Glomerular endothelial cell (primary cell): ENCODE data around the gene OCIAD1. TPM values are rescaled to one million over a fixed set of nuclear protein-coding genes. Genes with fewer than 3 reads are reported as not detected.
"Not testable (repeated sequence)": the region's sequence is repeated elsewhere in the genome, so short reads cannot be mapped to it uniquely, and the experiment has no call there.

ENCODE experiments used
- DNase-seq: peaks from one replicate; pipeline ENCODE4 v3.0.0-alpha.2; 2011; ENCODE audit warnings: low read depth, low spot score; ENCODE audit errors: extremely low read depth
- total RNA-seq: library from RNA; depleted of rRNA; stranded (reverse); fragments of >200 nt; gene quantifications from 2 replicates; pipeline ENCODE4 v1.2.3, GENCODE V29; 2015

The OCIAD1 gene
- 123 and 136 TPM in 2 replicates for total RNA-seq

DNA sequence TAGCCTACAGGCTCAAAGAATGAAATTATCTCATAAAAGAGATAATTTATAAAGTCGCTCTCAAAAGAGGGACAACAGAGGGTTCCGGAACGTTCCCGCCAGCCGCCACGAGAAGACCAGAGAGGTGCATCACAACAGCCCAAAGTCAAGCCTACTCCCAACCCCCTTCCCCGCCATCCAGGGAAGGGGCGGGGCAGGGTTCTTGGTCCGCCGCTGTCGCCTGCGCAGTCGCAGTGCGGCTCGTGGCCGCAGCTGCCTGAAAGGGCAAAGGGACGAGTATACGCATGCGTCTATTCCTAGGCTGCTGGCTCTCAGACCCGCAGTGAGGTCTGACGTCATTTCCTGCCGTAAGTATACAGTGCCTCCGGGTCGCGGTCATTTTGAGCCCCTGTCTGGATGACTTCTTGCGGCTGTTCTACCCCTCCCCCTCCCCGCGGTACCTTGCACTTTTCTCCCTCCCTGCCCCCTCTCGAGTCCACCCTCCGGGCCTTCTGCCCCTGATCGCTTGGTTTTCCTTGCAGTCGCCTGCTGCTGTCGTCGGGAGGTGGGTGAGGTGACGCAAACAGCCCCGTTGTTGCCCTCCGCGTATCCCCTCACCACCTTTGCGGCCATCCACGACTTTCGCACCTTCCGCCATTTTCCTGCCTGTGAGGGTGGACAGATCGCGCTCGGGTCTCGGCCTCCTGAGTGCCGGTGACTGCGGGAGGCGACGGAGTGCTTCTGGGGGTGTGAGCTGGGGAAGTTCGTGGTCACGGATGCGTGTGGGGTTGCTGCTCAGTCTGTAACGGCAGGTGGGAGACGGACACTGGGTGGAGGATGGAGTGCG, at the start of gene OCIAD1:
TSS of gene OCIAD1 (plus strand) at position 383 of the 826 bp plus-strand sequence. CDS start 1,537 bp downstream, outside the sequence.
- peak; percentile 93 for DNase-seq

DNA sequence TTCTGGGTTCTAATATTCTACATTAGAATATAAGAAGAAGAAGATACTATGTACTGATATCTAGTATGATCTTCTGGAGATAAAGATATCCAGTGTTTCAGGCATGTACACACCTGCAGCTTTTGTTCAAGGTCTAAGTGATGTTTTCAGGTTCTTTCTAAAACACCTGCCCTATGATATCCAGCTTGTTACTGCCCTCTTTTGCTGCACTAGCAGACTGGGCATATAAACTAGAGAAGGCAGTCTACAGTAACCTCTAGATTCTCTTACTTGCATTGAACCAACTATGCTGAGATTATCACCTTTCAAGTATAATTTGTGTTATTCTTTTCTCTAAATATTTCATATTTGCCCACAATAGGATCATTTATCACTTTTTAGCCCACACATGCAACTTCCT, 48.9 kb upstream of the OCIAD1 start:
- no peak for DNase-seq

GRCh38 chr4:48785302-48785701, 45.6 kb upstream of the OCIAD1 start:
- DNase-seq = no peak

- DNase-seq = no peak
Observed at GRCh38 chr4:48786549-48786948, 44.3 kb upstream of the OCIAD1 start.

- no peak for DNase-seq
Observed at GRCh38 chr4:48787056-48787455, 43.8 kb upstream of the OCIAD1 start.

DNA sequence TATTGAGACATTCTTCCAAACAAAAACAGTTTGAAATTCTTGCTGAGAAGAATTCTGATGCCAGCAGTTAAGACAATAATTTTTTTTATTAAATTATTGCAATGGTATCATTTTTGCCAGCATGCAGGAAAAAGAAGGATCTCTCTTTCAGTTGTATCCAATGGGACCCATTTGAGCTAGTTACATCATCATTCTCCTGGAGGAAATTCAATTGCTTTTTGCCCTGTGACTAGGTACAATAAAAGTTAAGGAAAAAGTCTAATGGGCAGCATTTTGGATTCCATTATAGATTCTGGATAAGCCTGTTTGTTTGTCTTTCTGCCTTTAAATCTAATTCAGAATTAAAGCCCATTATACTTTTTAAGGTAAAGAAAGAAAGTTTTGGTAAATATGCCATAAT, 40.3 kb upstream of the OCIAD1 start:
- DNase-seq = no peak

DNA sequence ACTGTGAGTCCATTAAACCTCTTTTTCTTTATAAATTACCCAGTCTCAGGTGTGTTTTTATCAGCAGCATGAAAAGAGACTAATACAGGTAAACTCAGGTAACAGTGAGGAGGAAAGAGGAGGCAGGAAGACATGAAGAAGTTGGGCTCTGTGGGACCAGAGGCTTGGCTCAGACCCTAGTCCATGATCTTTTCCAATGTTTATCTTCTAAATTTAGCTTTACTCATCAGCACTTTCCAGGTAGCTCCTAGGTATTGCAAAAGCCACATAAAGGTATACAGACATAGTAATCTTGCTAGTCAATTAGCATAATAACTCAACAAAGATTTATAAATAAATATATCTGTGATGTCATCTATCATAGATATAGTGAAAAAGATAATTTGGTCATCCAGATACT, 39.6 kb upstream of the OCIAD1 start:
- DNase-seq = no peak

- DNase-seq = no peak
Observed at GRCh38 chr4:48792348-48793006, 38.4 kb upstream of the OCIAD1 start.

DNA sequence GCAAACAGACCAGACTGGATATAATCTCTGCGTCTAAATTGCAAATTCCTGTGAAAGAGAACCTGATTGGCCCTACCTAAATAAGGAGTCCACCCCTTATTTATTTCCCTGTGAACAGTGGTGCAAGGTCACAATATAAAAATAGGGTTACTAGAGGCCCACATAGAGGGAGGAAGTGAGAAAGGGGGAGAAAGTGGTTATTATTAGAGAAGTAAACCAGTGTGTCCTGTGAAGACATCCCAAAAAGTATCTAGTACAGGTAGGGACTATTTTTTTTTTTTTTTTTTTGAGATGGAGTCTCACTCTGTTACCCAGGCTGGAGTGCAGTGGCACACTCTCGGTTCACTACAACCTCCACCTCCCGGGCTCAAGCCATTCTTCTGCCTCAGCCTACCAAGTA, 35.8 kb upstream of the OCIAD1 start:
- DNase-seq = no peak

DNA sequence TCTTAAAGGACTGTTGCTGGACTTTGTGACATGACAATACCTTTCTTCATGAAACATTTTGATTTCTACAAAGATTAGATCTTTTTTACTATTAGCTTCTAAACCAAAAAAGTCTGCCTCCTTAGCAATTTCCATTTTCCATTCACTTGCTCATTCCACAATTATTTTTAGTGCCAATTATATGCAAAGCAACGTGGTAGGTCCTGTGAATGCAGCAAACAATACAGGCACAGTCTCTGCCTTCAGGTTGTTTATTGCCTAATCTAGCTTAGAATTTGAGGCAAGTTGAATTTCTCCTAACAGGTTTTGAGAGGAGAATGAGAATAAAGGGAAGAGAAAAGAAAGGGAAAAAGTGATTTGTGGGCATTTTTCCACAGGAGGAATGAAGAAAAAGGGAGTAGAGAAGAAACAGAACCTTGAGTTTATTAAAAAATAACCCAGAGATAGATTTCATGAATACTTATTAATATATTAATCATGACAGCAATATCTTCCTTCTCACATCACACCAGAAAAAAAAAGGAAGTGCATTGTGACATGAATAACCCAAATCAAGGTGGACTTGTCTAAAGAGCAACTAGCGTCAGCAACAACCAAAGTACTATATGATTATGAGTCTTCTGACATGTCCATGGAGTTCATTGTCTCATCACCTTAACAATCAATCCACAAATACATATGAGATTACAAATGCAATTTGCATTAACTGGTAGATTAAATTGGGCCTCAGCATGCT, 34.5 kb upstream of the OCIAD1 start:
- no peak for DNase-seq

DNA sequence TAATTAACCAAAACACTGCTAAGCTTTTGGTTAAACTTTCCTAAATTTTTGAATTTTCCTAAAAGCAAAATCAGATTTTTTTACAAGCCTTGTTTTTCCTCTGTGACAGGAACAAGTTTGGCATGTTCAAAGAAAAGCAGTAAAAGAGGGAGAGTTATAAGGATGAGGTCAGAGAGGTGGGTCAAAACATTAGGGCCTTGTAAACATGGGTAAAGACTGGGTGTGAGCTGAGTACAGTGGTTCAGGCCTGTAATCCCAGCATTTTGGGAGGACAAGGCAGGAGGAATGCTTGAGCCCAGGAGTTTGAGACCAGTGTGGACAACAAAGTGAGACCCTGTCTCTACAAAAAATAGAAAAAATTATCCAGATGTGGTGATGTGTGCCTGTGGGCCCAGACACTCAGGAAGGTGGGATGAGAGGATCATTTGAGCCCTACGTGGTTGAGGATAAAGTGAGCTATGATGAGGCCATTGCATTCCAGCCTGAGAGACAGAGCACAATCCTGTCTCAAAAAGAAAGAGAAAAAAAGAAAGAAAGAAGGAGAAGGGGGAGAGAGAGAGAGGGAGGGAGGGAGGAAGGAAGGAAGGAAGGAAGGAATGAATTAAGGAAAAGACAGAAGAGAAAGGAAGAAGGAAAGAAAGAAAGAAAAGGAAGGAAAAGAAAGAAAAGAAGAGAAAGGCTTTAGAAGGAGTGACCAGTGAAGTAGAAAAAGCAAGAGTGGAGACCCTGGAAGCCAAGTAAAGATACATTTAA, 33.8 kb upstream of the OCIAD1 start:
- no peak for DNase-seq

GRCh38 chr4:48798117-48798516, 32.8 kb upstream of the OCIAD1 start:
- DNase-seq = no peak

GRCh38 chr4:48799157-48799556, 31.7 kb upstream of the OCIAD1 start:
- no peak for DNase-seq

DNA sequence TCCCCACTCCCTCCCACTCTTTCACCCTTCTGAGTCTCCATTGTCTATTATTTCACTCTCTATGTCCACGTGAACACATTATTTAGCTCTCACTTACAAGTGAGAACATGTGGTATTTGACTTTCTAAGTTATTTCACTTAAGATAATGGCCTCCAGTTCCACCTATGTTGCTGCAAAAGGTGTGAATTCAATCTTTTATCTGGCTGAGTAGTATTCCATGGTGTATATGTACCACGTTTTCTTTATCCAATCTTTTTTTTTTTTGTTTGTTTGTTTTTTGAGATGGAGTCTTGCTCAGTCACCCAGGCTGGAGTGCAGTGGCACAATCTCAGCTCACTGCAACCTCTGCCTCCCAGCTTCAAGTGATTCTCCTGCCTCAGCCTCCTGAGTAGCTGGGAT, 30.7 kb upstream of the OCIAD1 start:
- not testable (repeated sequence) for DNase-seq

DNA sequence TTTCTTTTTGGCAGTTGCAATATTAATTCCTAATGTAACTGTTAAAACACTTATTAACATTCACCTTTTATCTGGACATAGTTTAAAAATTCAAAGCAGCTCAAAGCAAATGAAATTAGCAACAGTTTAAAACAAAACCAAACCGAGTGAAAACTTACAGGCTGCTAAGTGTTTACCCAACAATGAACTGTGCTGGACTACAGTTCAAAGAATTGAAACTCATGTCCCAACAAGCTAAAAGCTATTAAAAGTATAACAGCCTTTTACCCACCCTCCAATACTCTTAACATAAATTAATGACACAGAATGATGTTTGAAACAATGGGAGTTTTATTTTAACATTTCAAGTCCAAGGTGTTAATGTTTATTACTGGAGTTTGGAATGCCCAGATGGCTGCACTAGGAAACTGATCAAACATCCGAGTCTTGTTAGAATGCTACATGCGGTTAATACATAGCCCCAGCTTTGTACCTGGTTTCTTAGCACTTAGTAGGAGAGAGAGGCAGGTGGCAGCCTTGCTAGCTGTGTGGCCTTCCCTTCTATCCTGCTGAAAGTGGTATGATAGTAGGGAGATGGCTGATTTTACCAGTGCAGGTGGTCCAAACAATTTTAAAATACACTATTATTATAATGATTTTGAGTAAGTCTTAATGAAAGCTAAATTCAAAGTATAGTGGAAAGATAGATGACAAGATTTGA, 29.7 kb upstream of the OCIAD1 start:
- no peak for DNase-seq

DNA sequence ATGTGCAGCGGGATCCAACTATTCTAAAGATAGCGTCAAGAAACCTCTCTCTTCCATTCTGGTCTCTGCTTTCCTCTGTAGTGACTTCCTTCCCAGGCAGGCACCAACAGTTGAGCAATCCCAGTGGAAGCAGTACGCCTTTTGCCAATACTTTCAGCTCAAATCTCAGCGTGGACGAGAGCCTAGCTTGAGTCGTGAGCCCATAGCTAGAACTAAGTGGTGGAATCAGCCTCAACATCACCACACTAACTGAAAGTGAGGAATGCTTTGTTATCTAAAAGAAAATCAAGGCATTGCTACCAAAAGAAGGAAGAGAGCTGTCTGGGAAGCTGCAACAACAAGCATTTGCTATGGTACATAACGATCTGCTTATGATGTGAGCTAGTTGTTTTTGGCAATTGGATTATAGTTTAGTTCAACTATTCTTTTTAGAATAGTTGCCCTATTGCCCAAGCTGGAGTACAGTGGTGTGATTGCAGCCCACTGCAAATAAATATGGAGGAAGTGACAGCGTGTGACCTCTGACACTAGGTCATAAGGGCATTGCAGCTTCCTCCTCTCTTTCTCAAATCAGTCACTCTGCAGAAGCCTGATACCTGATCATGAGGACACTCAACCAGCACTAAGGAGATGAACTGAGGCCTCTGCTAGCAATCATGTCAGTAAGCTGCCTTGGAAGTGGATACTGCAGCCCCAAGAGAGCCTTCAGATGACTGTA, 26.1 kb upstream of the OCIAD1 start:
- DNase-seq = no peak

DNA sequence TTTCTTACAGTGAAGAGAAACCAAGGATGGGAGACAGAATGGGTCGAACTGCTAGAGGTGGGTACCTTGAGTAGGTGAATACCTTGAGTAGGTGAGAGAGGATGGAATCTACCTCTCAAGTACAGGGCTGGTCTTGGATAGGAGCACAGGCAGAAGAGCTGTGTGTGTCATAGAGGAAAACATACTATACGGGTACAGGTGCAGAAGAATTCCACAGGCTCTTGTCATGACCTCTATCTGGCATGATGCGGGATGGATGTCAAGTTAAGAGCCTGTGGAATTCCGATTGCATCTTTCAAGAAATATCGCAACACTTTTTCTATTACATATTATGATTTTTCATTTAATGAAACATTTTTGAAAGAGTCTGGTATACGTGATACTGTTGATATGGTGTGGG, 18.0 kb upstream of the OCIAD1 start:
- DNase-seq = no peak

DNA sequence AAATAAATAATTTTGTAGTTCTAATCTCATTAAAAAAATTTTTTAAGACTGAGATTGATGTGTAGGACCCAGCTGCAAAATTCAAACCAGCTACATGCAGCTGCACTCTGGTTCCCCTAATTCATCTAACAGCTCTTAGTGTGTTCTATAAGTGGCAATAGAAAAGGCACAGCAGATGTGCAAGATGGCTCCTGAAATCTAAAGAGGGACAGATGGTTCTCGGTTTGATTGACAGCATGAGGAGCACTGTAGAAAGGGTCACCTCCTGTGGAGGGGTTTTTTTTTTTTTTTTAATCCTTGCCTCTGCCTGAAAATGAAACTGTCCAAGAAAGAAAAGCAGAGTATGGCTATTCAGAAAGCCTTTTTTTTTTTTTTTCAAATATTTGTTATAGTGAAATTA, 16.9 kb upstream of the OCIAD1 start:
- DNase-seq = no peak

GRCh38 chr4:48815483-48815882, 15.4 kb upstream of the OCIAD1 start:
- DNase-seq = no peak

DNA sequence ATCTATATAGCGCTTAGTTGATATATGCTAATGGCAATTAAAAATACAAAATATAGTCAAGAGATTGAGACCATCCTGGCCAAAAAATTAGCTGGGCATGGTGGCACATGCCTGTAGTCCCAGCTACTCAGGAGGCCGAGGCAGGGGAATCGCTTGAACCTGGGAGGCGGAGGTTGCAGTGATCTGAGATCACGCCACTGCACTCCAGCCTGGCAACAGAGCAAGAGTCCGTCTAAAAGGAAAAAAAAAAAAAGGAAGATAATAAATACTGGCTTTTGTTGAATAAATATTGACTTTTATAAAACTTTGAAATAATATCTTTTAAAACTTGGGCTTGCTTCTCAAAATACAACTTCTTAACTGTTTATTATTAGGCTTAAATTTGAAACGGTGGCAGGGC, 14.6 kb upstream of the OCIAD1 start:
- not testable (repeated sequence) for DNase-seq
